Psoas muscle (tissue), 8 donors: ENCODE data around the gene ITGA11. TPM values are rescaled to one million over a fixed set of nuclear protein-coding genes. Genes with fewer than 3 reads are reported as not detected.

ENCODE experiments used
- ATAC-seq, 4 donors: fragments of 200-7000 bp; cut with Tn5 transposase; one replicate each; pipeline ENCODE4 v1.9.1; 2020; ENCODE audit warnings: moderate library complexity in 3 of 4, mild to moderate bottlenecking in 2 of 4
- DNase-seq, 2 donors: peaks; one replicate each; pipeline ENCODE4 v3.0.0-alpha.2; 2020
- H3K27ac ChIP-seq: fragments of 200-600 bp; one replicate; pipeline ENCODE4 v1.8.0; 2022
- H3K27me3 ChIP-seq, 3 donors: fragments of 200-600 bp in 1 of 3; one replicate each; pipeline versions ENCODE4 v1.6.1 to v1.8.0; 2013 to 2022; ENCODE audit warnings: low read length in 2 of 3, mild to moderate bottlenecking in 2 of 3, moderate library complexity in 1 of 3; ENCODE audit not compliant: insufficient read depth in 3 of 3
- H3K36me3 ChIP-seq, 2 donors: fragments of 200-600 bp in 1 of 2; one replicate each; pipeline versions ENCODE4 v1.6.1 to v1.8.0; 2013 to 2022; ENCODE audit warnings: low read depth in 1 of 2, mild to moderate bottlenecking in 1 of 2, moderate library complexity in 1 of 2; ENCODE audit not compliant: insufficient read depth in 1 of 2
- H3K4me1 ChIP-seq: fragments of 200-600 bp; one replicate; pipeline ENCODE4 v1.8.0; 2022
- H3K4me3 ChIP-seq: fragments of 200-600 bp; one replicate; pipeline ENCODE4 v1.8.0; 2022; ENCODE audit warnings: mild to moderate bottlenecking
- H3K9me3 ChIP-seq: fragments of 200-600 bp; one replicate; pipeline ENCODE4 v1.8.0; 2022
- CTCF ChIP-seq: fragments of 200-600 bp; IDR thresholded peaks from one replicate; pipeline ENCODE4 v1.8.0; 2022; ENCODE audit warnings: antibody characterized with exemption
- whole genome bisulfite sequencing, 3 donors: extraction: QIAGEN DNeasy Blood & Tissue Kit; methylation state at CpG; one replicate each; pipeline versions ENCODE4 v1.1.6 to v1.1.7; 2013; 5-methylcytosine and 5-hydroxymethylcytosine counted together
- intact Hi-C, 2 donors: fragments of 100-400 bp; cut with DNase I; formaldehyde crosslinking; loops; one replicate each; pipeline versions ENCODE4 v1.11.0 to v1.14.2; 2022
- polyA plus RNA-seq, 3 donors: library from polyadenylated mRNA; stranded (reverse); fragments of 200-250 nt; gene quantifications; one replicate each; pipeline ENCODE4 v1.2.3, GENCODE V29; 2013
- total RNA-seq, 4 donors: library from RNA; stranded (reverse); fragmentation: NEBNext Ultra II Directional in 2 of 4; extraction: Animal tissue kit (Norgen Biotek cat#: 25700) in 2 of 4; gene quantifications; one replicate each; pipeline versions ENCODE4 v1.2.1 to v1.2.4, GENCODE V29; 2021 to 2023
- donor health status: healthy with polysubstance abuse.
- donor health status: DM: no; HTN: no; CAD: no; lungs with moderate emphysema.
- donor health status: Bipolar disorder and iron deficiency.
- donor health status: healthy.
- donor health status: DM: yes; HTN: yes; CAD: no.
- donor health status: DM: no; HTN: no; CAD: no.
- donor health status: DM: no; HTN: no; CAD: no.
- donor health status: DM: yes; HTN: yes; CAD: no.

ITGA11 gene
- total and polyA plus RNA-seq, 7 donors: 0.10 to 7.9 (median 0.97) TPM

- ATAC-seq (peak; percentile 36 to 46 (median 44)), DNase-seq (peak; percentile 44 to 67)
- Histone ChIP-seq H3K9me3 (no peaks in the 10 kb centered on the region), H3K36me3 (no peaks in the 10 kb centered on the region), H3K4me1 (peaks cover 20% of the 10 kb centered on the region), H3K4me3 (no peak overlapping the region), H3K27me3 (no peaks in the 10 kb centered on the region), H3K27ac (peak overlapping the region; percentile 83)
- WGBS, 3 donors: 51 to 61% (median 53%) methylated on average over 4 of the region's 4 CpGs
- intact Hi-C loops: loop anchor here in 1 of 2 donors (5.0 kb wide), 1 partner anchor 34 kb away; no protein-coding TSS in a partner anchor
- no peak for TF ChIP-seq CTCF
Observed at GRCh38 chr15:68258692-68259091, 173.3 kb downstream of the ITGA11 start.

GRCh38 chr15:68256675-68257450, 175.1 kb downstream of the ITGA11 start:
- Histone ChIP-seq H3K9me3 (no peaks in the 10 kb centered on the region), H3K4me3 (peak overlapping the region; percentile 68), H3K27ac (peak overlapping the region; percentile 86), H3K27me3 (no peaks in the 10 kb centered on the region), H3K4me1 (peaks cover 20% of the 10 kb centered on the region), H3K36me3 (no peaks in the 10 kb centered on the region)
- TF ChIP-seq CTCF: no peak
- peak; percentile 95 to 96 for DNase-seq
- intact Hi-C loops: loop anchor here in 1 of 2 donors (5.0 kb wide), 1 partner anchor 35 kb away; no protein-coding TSS in a partner anchor
- peak; percentile 91 to 96 (median 94) for ATAC-seq
- WGBS, 3 donors: 8 to 12% (median 8%) methylated on average over 55 to 57 of the region's 57 CpGs

- H3K4me1 ChIP-seq: peaks cover 5% of the 10 kb centered on the region
- H3K9me3 ChIP-seq: no peaks in the 10 kb centered on the region
- H3K36me3 ChIP-seq: no peaks in the 10 kb centered on the region
- intact Hi-C loops: loop anchor here (2.0 to 5.0 kb wide), 7 partner anchors 39 to 304 kb away; no protein-coding TSS in a partner anchor
- ATAC-seq: peak in 3 of 4 donors; percentile 34 to 60 (median 58)
- H3K27ac ChIP-seq: no peak overlapping the region
- no peaks in the 10 kb centered on the region for H3K27me3 ChIP-seq
- peak; percentile 93 for TF ChIP-seq CTCF
- no peak overlapping the region for H3K4me3 ChIP-seq
- 20 to 35% (median 25%) methylated on average over 7 of the region's 7 CpGs for WGBS, 3 donors
- no peak for DNase-seq
Observed at GRCh38 chr15:68252925-68253534, 178.9 kb downstream of the ITGA11 start.

GRCh38 chr15:68249058-68249713, 182.8 kb downstream of the ITGA11 start:
- 61 to 67% (median 65%) methylated on average over 3 of the region's 3 CpGs for WGBS, 3 donors
- Histone ChIP-seq H3K9me3 (peaks cover 7% of the 10 kb centered on the region), H3K36me3 (no peaks in the 10 kb centered on the region), H3K27me3 (no peaks in the 10 kb centered on the region), H3K4me1 (no peaks in the 10 kb centered on the region), H3K4me3 (no peak overlapping the region), H3K27ac (no peak overlapping the region)
- no peak for DNase-seq
- intact Hi-C loops: loop anchor here in 1 of 2 donors (10.0 kb wide), 1 partner anchor 286 kb away; no protein-coding TSS in a partner anchor
- TF ChIP-seq CTCF: no peak
- ATAC-seq: no peak

Other genes starting within 250 kb of the ITGA11 start
- 1 to 10 TPM; 1.0 to 2.2 (median 1.3) TPM for gene CALML4, start 226.8 kb downstream of the ITGA11 start, total RNA-seq
- 1 to 10 TPM in 2 of 3 donors, under 1 TPM in 1; 0.85 to 1.5 (median 1.4) TPM for gene CALML4, start 226.8 kb downstream of the ITGA11 start, polyA plus RNA-seq
- gene CLN6, start 202.4 kb downstream of the ITGA11 start, total RNA-seq: 10 to 100 TPM in 3 of 4 donors, 1 to 10 TPM in 1; 8.3 to 14.7 (median 13.2) TPM
- 10 to 100 TPM; 11.4 to 22.2 (median 13.1) TPM for gene CLN6, start 202.4 kb downstream of the ITGA11 start, polyA plus RNA-seq
- gene FEM1B, start 154.4 kb downstream of the ITGA11 start, total RNA-seq: 100 to 1,000 TPM in 2 of 4 donors, 10 to 100 TPM in 2; 69.3 to 188 (median 111) TPM
- gene FEM1B, start 154.4 kb downstream of the ITGA11 start, polyA plus RNA-seq: 10 to 100 TPM; 23.5 to 68.0 (median 48.1) TPM
- gene CORO2B, start 146.8 kb upstream of the ITGA11 start, total RNA-seq: 1 to 10 TPM; 1.4 to 3.0 (median 2.2) TPM
- gene CORO2B, start 146.8 kb upstream of the ITGA11 start, polyA plus RNA-seq: 1 to 10 TPM; 1.1 to 3.2 (median 1.2) TPM